HCT116 (cell line): ENCODE results near the gene TPI1. TPM values are rescaled to one million over a fixed set of nuclear protein-coding genes. Genes with fewer than 3 reads are reported as not detected.

Experiments
- ATAC-seq: fragments of 200-7000 bp; cut with Tn5 transposase; 2 replicates; pipeline ENCODE4 v1.9.1; 2020; ENCODE audit warnings: mild to moderate bottlenecking, moderate library complexity
- BruUV-seq: library from RNA; stranded (reverse); fragments of 400-500 nt; replicated peaks from 2 replicates; lab custom pipeline; 2021; lab: Mats Ljungman, UMichigan
- CTCF ChIA-PET: fragments of 300-600 bp; sonication (Branson Sonifier 250); formaldehyde crosslinking; loops from one replicate; lab custom pipeline; 2021; ENCODE audit warnings: antibody characterized with exemption; lab: Charles Lee
- POLR2A ChIA-PET: fragments of 300-600, 350-600 bp; sonication (Branson Sonifier 250); formaldehyde crosslinking; loops from one replicate; lab custom pipeline; 2021; ENCODE audit warnings: antibody characterized with exemption; lab: Charles Lee
- RAD21 ChIA-PET, 2 experiments: fragments of 300-600 bp; sonication (Branson Sonifier 250); formaldehyde crosslinking; loops; one replicate each; lab custom pipeline; 2023; ENCODE audit warnings: low total read pairs in 2 of 2; ENCODE audit not compliant: uncharacterized antibody in 2 of 2, unreplicated experiment in 2 of 2, low non-redundant PET in 1 of 2; lab: Charles Lee
- DNase-seq: peaks from one replicate; pipeline ENCODE4 v3.0.0-alpha.2; 2010; ENCODE audit warnings: low read depth, low spot score
- H2AFZ ChIP-seq: fragments of 200-600 bp; shearing (Covaris generic), sonication (generic); 2 replicates; pipeline ENCODE4 v1.6.1; 2017; ENCODE audit warnings: low read depth, mixed run types, mixed read lengths, antibody characterized with exemption, low read length; ENCODE audit not compliant: poor library complexity, severe bottlenecking
- H3K27ac ChIP-seq: 2 replicates; pipeline ENCODE4 v1.5.1; 2012; ENCODE audit warnings: low read depth, low read length
- H3K27me3 ChIP-seq: fragments of 200-600 bp; sonication (generic); 2 replicates; pipeline ENCODE4 v1.6.1; 2016; ENCODE audit warnings: mixed run types, low read length, mixed read lengths; ENCODE audit not compliant: insufficient read depth
- H3K36me3 ChIP-seq, 2 experiments: fragments of 200-500 bp in 1 of 2; fragments of 200-600 bp in 1 of 2; sonication (Bioruptor generic) in 1 of 2; sonication (generic) in 1 of 2; 2 replicates each; pipeline versions ENCODE4 v1.5.1 to v1.6.1; 2014 to 2016; ENCODE audit warnings: low read length in 2 of 2, inconsistent platforms in 1 of 2, mixed read lengths in 1 of 2, mixed run types in 1 of 2; ENCODE audit not compliant: insufficient read depth in 2 of 2, control insufficient read depth in 1 of 2
- H3K4me1 ChIP-seq, 2 experiments: fragments of 200-600 bp in 1 of 2; sonication (generic) in 1 of 2; 2 replicates each; pipeline versions ENCODE4 v1.5.1 to v1.6.1; 2012 to 2017; ENCODE audit warnings: low read length in 2 of 2, inconsistent platforms in 1 of 2, mild to moderate bottlenecking in 1 of 2, mixed read lengths in 1 of 2, mixed run types in 1 of 2, moderate library complexity in 1 of 2; ENCODE audit not compliant: insufficient read depth in 2 of 2, control insufficient read depth in 1 of 2
- H3K4me2 ChIP-seq: fragments of 200-600 bp; sonication (generic); 2 replicates; pipeline ENCODE4 v1.6.1; 2017; ENCODE audit warnings: mixed run types, low read length, mixed read lengths
- H3K4me3 ChIP-seq, 2 experiments: fragments of 200-600 bp in 1 of 2; sonication (generic) in 1 of 2; replicated peaks in 1 of 2; 2 replicates each; pipeline ENCODE4 v1.5.1; 2011 to 2016; ENCODE audit warnings: low read length in 2 of 2, control low read depth in 1 of 2, low read depth in 1 of 2, mild to moderate bottlenecking in 1 of 2, mixed read lengths in 1 of 2, mixed run types in 1 of 2
- H3K79me2 ChIP-seq: fragments of 200-600 bp; sonication (generic); 2 replicates; pipeline ENCODE4 v1.6.1; 2017; ENCODE audit warnings: mild to moderate bottlenecking, mixed run types, low read length, moderate library complexity, mixed read lengths; ENCODE audit not compliant: insufficient read depth
- H3K9ac ChIP-seq: fragments of 200-600 bp; sonication (generic); 2 replicates; pipeline ENCODE4 v1.6.1; 2016; ENCODE audit warnings: low read length, mixed read lengths
- H3K9me2 ChIP-seq: fragments of 200-600 bp; sonication (generic), shearing (Covaris generic); 2 replicates; pipeline ENCODE4 v1.6.1; 2017; ENCODE audit warnings: mixed run types, mild to moderate bottlenecking, moderate library complexity; ENCODE audit not compliant: insufficient read depth
- H3K9me3 ChIP-seq, 2 experiments: fragments of 200-500 bp in 1 of 2; fragments of 200-600 bp in 1 of 2; sonication (Bioruptor generic) in 1 of 2; sonication (generic) in 1 of 2; 2 replicates each; pipeline ENCODE4 v1.6.1; 2014 to 2017; ENCODE audit warnings: low read length in 2 of 2, mixed read lengths in 2 of 2, inconsistent platforms in 1 of 2, low read depth in 1 of 2, mild to moderate bottlenecking in 1 of 2, mixed run types in 1 of 2, moderate library complexity in 1 of 2; ENCODE audit not compliant: control insufficient read depth in 1 of 2, insufficient read depth in 1 of 2
- H4K20me1 ChIP-seq: fragments of 200-600 bp; sonication (generic), shearing (Covaris generic); 2 replicates; pipeline ENCODE4 v1.6.1; 2017; ENCODE audit warnings: mixed run types, mild to moderate bottlenecking, moderate library complexity; ENCODE audit not compliant: insufficient read depth
- EZH2phosphoT487 ChIP-seq: fragments of 200-600 bp; IDR thresholded peaks from 2 replicates; pipeline ENCODE4 v1.6.1; 2018; ENCODE audit warnings: antibody characterized with exemption, borderline replicate concordance
- JUND ChIP-seq: IDR thresholded peaks from 2 replicates; pipeline ENCODE4 v1.6.1; 2012
- RAD21 ChIP-seq: IDR thresholded peaks from 2 replicates; pipeline ENCODE4 v1.6.1; 2012; ENCODE audit warnings: low read depth, mild to moderate bottlenecking
- SRF ChIP-seq: IDR thresholded peaks from 2 replicates; pipeline ENCODE4 v1.6.1; 2012; ENCODE audit warnings: low read depth
- YY1 ChIP-seq: IDR thresholded peaks from 2 replicates; pipeline ENCODE4 v1.6.1; 2011; ENCODE audit warnings: low read length, low read depth, moderate library complexity, mild to moderate bottlenecking; ENCODE audit not compliant: insufficient replicate concordance; ENCODE audit errors: extremely low read depth
- intact Hi-C: fragments of 100-400 bp; cut with micrococcal nuclease; formaldehyde crosslinking; loops from 2 replicates; pipeline ENCODE4 v1.10.0; 2022
- total RNA-seq: library from RNA; stranded (reverse); gene quantifications from one replicate; pipeline ENCODE4 v1.2.1, GENCODE V29; 2021; ENCODE audit not compliant: unreplicated experiment
- TF ChIP-seq, protein P1 (sequence below): IDR thresholded peaks from 2 replicates; pipeline ENCODE4 v1.6.1; 2012; ENCODE audit warnings: low read depth
- TF ChIP-seq, protein P2 (sequence below): IDR thresholded peaks from 2 replicates; pipeline ENCODE4 v1.6.1; 2012
- TF ChIP-seq, protein P3 (sequence below): IDR thresholded peaks from 2 replicates; pipeline ENCODE4 v1.6.1; 2012
- TF ChIP-seq, protein P4 (sequence below), 3 experiments: fragments of 200-600 bp in 1 of 3; sonication (generic) in 1 of 3; IDR thresholded peaks in 2 of 3; conservative IDR thresholded peaks in 1 of 3; 2 replicates each; pipeline ENCODE4 v1.5.1; 2012 to 2017; ENCODE audit warnings: low read depth in 2 of 3, low read length in 2 of 3, antibody characterized with exemption in 1 of 3, borderline replicate concordance in 1 of 3, control low read depth in 1 of 3, mild to moderate bottlenecking in 1 of 3, mixed read lengths in 1 of 3, mixed run types in 1 of 3, moderate library complexity in 1 of 3; ENCODE audit not compliant: insufficient read depth in 1 of 3

The TPI1 gene
- total RNA-seq, 1 experiment from 2014 or later, result 1,068 TPM

DNA sequence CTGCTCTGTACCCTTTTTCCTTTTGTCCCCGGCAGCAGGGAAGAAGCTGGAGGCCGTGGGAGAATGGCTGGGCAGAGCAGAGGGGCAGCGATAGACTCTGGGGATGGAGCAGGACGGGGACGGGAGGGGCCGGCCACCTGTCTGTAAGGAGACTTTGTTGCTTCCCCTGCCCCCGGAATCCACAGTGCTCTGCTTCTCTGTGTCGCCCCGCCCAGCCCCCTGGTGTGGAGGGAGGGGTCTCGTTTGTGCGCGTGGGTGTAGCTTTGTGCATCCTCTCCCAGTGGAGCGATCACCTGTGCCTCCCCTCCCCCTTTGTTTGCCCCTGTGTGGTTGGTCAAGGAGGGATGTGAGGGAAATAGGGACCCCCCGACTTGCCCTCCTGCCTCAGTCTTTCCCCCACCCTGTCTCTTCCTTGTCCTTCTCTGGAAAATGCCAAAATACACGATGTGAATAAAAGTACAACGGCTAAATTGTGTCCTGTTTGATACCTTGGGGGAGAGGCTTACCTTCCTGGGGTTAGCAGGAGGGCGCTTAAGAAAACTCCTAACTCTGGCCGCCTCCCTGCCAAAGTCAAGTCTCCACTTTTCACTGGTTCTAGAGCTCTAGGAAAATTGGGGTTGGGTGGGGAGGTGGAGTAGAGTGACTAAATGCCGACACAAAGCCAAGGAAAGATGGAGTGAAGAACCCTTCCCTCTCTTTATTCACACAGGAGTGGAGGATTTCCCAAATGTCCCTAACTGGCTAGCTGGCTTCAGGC is 990 bp upstream of the TPI1 start:
- Histone ChIP-seq H3K9me3 (no peaks in the 10 kb centered on the region), H3K36me3 (peaks cover 31 to 56% of the 10 kb centered on the region in 2 experiments; a peak in 3 of 4 replicates), H3K27me3 (no peaks in the 10 kb centered on the region), H3K79me2 (peaks cover 43% of the 10 kb centered on the region), H3K4me1 (peaks cover 27 to 48% of the 10 kb centered on the region in 2 experiments), H3K9ac (peak overlapping the region; percentile 99), H4K20me1 (peaks cover 12% of the 10 kb centered on the region; the same call in 1 of the 2 replicates), H3K9me2 (no peaks in the 10 kb centered on the region), H2AFZ (no peak overlapping the region), H3K4me3 (peak overlapping the region; percentile 97 to 99), H3K4me2 (peak overlapping the region; percentile 92), H3K27ac (peak overlapping the region; percentile 52)
- POLR2A ChIA-PET, result interaction anchor here (0.6 to 10.9 kb wide), 15 partner anchors 14 to 885 kb away, joined by 3 to 186 read pairs (median 7); partner anchors contain the start of genes C12orf57, CDCA3, COPS7A and MLF2
- RAD21 ChIA-PET, result no interaction called here
- no TSS peak for BruUV-seq
- CTCF ChIA-PET, result no interaction called here
- ATAC-seq (no peak), DNase-seq (no peak)
- intact Hi-C loops, result no loop called here
- TF ChIP-seq EZH2phosphoT487 (no peak), RAD21 (no peak), JUND (no peak), SRF (no peak), YY1 (no peak)
- TF ChIP-seq, protein P1, sequence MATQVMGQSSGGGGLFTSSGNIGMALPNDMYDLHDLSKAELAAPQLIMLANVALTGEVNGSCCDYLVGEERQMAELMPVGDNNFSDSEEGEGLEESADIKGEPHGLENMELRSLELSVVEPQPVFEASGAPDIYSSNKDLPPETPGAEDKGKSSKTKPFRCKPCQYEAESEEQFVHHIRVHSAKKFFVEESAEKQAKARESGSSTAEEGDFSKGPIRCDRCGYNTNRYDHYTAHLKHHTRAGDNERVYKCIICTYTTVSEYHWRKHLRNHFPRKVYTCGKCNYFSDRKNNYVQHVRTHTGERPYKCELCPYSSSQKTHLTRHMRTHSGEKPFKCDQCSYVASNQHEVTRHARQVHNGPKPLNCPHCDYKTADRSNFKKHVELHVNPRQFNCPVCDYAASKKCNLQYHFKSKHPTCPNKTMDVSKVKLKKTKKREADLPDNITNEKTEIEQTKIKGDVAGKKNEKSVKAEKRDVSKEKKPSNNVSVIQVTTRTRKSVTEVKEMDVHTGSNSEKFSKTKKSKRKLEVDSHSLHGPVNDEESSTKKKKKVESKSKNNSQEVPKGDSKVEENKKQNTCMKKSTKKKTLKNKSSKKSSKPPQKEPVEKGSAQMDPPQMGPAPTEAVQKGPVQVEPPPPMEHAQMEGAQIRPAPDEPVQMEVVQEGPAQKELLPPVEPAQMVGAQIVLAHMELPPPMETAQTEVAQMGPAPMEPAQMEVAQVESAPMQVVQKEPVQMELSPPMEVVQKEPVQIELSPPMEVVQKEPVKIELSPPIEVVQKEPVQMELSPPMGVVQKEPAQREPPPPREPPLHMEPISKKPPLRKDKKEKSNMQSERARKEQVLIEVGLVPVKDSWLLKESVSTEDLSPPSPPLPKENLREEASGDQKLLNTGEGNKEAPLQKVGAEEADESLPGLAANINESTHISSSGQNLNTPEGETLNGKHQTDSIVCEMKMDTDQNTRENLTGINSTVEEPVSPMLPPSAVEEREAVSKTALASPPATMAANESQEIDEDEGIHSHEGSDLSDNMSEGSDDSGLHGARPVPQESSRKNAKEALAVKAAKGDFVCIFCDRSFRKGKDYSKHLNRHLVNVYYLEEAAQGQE, result no peak
- TF ChIP-seq, protein P2, sequence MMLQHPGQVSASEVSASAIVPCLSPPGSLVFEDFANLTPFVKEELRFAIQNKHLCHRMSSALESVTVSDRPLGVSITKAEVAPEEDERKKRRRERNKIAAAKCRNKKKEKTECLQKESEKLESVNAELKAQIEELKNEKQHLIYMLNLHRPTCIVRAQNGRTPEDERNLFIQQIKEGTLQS, result no peak
- TF ChIP-seq, protein P3, sequence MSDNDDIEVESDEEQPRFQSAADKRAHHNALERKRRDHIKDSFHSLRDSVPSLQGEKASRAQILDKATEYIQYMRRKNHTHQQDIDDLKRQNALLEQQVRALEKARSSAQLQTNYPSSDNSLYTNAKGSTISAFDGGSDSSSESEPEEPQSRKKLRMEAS, result no peak
- TF ChIP-seq, protein P4, sequence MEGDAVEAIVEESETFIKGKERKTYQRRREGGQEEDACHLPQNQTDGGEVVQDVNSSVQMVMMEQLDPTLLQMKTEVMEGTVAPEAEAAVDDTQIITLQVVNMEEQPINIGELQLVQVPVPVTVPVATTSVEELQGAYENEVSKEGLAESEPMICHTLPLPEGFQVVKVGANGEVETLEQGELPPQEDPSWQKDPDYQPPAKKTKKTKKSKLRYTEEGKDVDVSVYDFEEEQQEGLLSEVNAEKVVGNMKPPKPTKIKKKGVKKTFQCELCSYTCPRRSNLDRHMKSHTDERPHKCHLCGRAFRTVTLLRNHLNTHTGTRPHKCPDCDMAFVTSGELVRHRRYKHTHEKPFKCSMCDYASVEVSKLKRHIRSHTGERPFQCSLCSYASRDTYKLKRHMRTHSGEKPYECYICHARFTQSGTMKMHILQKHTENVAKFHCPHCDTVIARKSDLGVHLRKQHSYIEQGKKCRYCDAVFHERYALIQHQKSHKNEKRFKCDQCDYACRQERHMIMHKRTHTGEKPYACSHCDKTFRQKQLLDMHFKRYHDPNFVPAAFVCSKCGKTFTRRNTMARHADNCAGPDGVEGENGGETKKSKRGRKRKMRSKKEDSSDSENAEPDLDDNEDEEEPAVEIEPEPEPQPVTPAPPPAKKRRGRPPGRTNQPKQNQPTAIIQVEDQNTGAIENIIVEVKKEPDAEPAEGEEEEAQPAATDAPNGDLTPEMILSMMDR (IDR thresholded peaks at IDR 0.05 in 2 of 3, conservative IDR thresholded peaks at IDR 0.05 in 1 of 3; ENCODE audit: borderline replicate concordance in 1 of 3, insufficient read depth in 1 of 3, low read depth in 2 of 3, low read length in 2 of 3), result no peak
